Jurkat, Clone E6-1 (cell line): Measurements from ENCODE around the gene RBM4B.
A peak's percentile ranks its signal among the peaks of the same experiment; 100 is the strongest.

Source experiments
- DNase-seq: peaks from one replicate; pipeline ENCODE4 v3.0.0-alpha.2; 2011; ENCODE audit warnings: low read depth, low spot score
- H3K4me3 ChIP-seq: 2 replicates; pipeline ENCODE4 v1.5.1; 2011; ENCODE audit warnings: mild to moderate bottlenecking, low read length, control low read depth, moderate library complexity

Gene RBM4B

GRCh38 chr11:66625752-66626149 lies 51.9 kb downstream of the RBM4B start:
- no peak for DNase-seq
- no peak overlapping the region for H3K4me3 ChIP-seq

- no peak overlapping the region for H3K4me3 ChIP-seq
- no peak for DNase-seq
Measured at GRCh38 chr11:66625041-66625751, 52.5 kb downstream of the RBM4B start.

GRCh38 chr11:66624450-66624849 lies 53.2 kb downstream of the RBM4B start:
- DNase-seq = no peak
- no peak overlapping the region for H3K4me3 ChIP-seq

GRCh38 chr11:66619080-66619554 lies 58.6 kb downstream of the RBM4B start:
- no peak for DNase-seq

GRCh38 chr11:66617155-66617834 lies 60.4 kb downstream of the RBM4B start:
- no peak for DNase-seq
- H3K4me3 ChIP-seq = peak overlapping the region; percentile 75

More at GRCh38 chr11:66619080-66619554, 58.6 kb downstream of the RBM4B start:
- H3K4me3 ChIP-seq = no peak overlapping the region

- DNase-seq = peak; percentile 99
- peak within 1 kb of the TSS; percentile 75 for H3K4me3 ChIP-seq
Measured at GRCh38 chr11:66616379-66617154, 61.1 kb downstream of the RBM4B start, which contains the start of gene RBM14. Gene RBM14, plus strand, starts transcription at chr11:66616630. Its CDS starts 91 bp downstream, at chr11:66616721.
